K562 (cell line): Measurements from ENCODE around the gene EEF2K. TPM values are rescaled to one million over a fixed set of nuclear protein-coding genes. Genes with fewer than 3 reads are reported as not detected.

Experiments used
- ARNT ChIP-seq, 2 experiments: fragments of 450-650 bp; IDR thresholded peaks; 2 replicates each; pipeline ENCODE4 v1.6.1; 2016; ENCODE audit warnings: mild to moderate bottlenecking in 1 of 2
- CBX5 ChIP-seq: IDR thresholded peaks from 2 replicates; pipeline ENCODE4 v1.6.1; 2014; ENCODE audit warnings: low read depth, borderline replicate concordance
- MAFG ChIP-seq: fragments of 450-650 bp; conservative IDR thresholded peaks from 2 replicates; pipeline ENCODE4 v1.6.1; 2016; ENCODE audit warnings: missing genetic modification characterization, missing compliant biosample characterization
- NEUROD1 ChIP-seq: fragments of 150-350 bp; IDR thresholded peaks from 2 replicates; pipeline ENCODE4 v1.6.1; 2014; ENCODE audit warnings: borderline replicate concordance, low read length, low read depth; ENCODE audit not compliant: partially characterized antibody
- RBM22 ChIP-seq: fragments of 200-400 bp; formaldehyde crosslinking; IDR thresholded peaks from 2 replicates; pipeline ENCODE4 v1.6.1; 2018; ENCODE audit warnings: low read length, low read depth; ENCODE audit not compliant: poor library complexity, severe bottlenecking
- ZNF347 ChIP-seq: fragments of 450-650 bp; formaldehyde crosslinking; IDR thresholded peaks from 2 replicates; pipeline ENCODE4 v1.4.0; 2020; ENCODE audit warnings: low read depth, mild to moderate bottlenecking, moderate library complexity
- ZNF668 ChIP-seq: fragments of 250-450 bp; sonication (Bioruptor Pico); IDR thresholded peaks from 2 replicates; pipeline ENCODE4 v1.8.0; 2022; ENCODE audit warnings: mild to moderate bottlenecking, inconsistent platforms
- polyA plus RNA-seq, 8 experiments: library from polyadenylated mRNA; depleted of rRNA in 4 of 8; stranded (reverse) in 5 of 8; unstranded in 3 of 8; fragments of >200 nt; fragmentation: Nextera tagmentation in 2 of 8; fragmentation: Illumina TruSeq in 1 of 8; extraction: Ambion mirVana in 2 of 8; extraction: Trizol in 1 of 8; gene quantifications; 2 replicates each; pipeline versions ENCODE4 v1.2.1 to v1.2.3, GENCODE V29; 2011 to 2014; ENCODE audit warnings: inconsistent platforms in 1 of 8, missing spikeins in 1 of 8
- total RNA-seq, 7 experiments: library from RNA; depleted of rRNA in 6 of 7; stranded (reverse); fragments of >200 nt in 6 of 7; fragmentation: Illumina TruSeq in 2 of 7; extraction: Trizol in 2 of 7; gene quantifications; 2 replicates each; pipeline versions ENCODE4 v1.2.1 to v1.2.3, GENCODE V29; 2011 to 2021; ENCODE audit warnings: low replicate concordance in 1 of 7
- TF ChIP-seq, protein P1 (sequence below): fragments of 250-450 bp; sonication (Bioruptor Pico); IDR thresholded peaks from 2 replicates; pipeline ENCODE4 v1.5.0; 2021
- TF ChIP-seq, protein P2 (sequence below): sonication (generic); formaldehyde crosslinking; IDR thresholded peaks from 2 replicates; pipeline ENCODE4 v1.8.1; 2023; ENCODE audit warnings: mild to moderate bottlenecking, missing genetic modification reagents, moderate library complexity

The EEF2K gene
- total and polyA plus RNA-seq, 9 of the 15 experiments (the other 6 are each of a cell fraction or from before 2014, with no cell fraction given), result 3.0 to 35.2 (median 12.2) TPM

DNA sequence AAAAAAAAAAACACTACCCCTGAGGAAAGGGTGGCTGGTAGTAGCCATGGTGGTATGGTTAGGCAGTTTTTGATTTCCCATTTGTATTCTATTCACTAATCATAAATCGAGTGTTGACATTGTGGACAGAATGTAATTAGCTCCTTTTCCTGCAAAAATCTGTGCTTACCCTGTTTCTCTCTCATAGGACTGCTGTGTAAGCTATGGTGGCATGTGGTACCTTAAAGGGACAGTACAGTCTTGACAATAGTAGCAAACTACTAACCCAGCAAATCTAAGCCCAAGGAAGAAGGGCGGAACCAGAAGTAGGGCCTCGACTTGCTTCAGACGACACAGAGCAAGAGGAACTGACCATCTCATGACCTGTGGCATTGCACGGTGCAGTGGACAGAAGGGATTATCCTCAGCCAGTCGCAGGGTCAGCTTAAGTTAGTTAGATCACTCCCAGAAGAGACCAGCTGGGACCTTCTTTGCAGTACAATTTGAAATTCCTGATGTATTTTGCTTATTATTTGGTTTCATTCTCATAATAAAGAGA, 127.4 kb downstream of the EEF2K start (continued):
- no peak for TF ChIP-seq NEUROD1
- no peak for TF ChIP-seq MAFG (tag)
- TF ChIP-seq, protein P1, sequence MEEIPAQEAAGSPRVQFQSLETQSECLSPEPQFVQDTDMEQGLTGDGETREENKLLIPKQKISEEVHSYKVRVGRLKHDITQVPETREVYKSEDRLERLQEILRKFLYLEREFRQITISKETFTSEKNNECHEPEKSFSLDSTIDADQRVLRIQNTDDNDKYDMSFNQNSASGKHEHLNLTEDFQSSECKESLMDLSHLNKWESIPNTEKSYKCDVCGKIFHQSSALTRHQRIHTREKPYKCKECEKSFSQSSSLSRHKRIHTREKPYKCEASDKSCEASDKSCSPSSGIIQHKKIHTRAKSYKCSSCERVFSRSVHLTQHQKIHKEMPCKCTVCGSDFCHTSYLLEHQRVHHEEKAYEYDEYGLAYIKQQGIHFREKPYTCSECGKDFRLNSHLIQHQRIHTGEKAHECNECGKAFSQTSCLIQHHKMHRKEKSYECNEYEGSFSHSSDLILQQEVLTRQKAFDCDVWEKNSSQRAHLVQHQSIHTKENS (CRISPR knock-in tag), result no peak
- TF ChIP-seq, protein P2, sequence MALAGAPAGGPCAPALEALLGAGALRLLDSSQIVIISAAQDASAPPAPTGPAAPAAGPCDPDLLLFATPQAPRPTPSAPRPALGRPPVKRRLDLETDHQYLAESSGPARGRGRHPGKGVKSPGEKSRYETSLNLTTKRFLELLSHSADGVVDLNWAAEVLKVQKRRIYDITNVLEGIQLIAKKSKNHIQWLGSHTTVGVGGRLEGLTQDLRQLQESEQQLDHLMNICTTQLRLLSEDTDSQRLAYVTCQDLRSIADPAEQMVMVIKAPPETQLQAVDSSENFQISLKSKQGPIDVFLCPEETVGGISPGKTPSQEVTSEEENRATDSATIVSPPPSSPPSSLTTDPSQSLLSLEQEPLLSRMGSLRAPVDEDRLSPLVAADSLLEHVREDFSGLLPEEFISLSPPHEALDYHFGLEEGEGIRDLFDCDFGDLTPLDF, result no peak
- TF ChIP-seq CBX5, result no peak
- no peak for TF ChIP-seq ZNF668
- no peak for TF ChIP-seq RBM22
- TF ChIP-seq ARNT (IDR thresholded peaks at IDR 0.05), result no peak
- no peak for TF ChIP-seq ZNF347 (CRISPR knock-in tag)
